Uterus (tissue), 2 donors: Measurements from ENCODE around the gene TRIO.

Experiments
- CTCF ChIP-seq, 4 experiments: fragments of 200-600 bp in 2 of 4; fragments of 450-650 bp in 2 of 4; sonication (generic) in 2 of 4; IDR thresholded peaks; one replicate each; pipeline ENCODE4 v1.5.1; 2016 to 2019; ENCODE audit warnings: antibody characterized with exemption in 4 of 4, mild to moderate bottlenecking in 2 of 4, moderate library complexity in 1 of 4
- POLR2A ChIP-seq, 2 donors: fragments of 450-650 bp; IDR thresholded peaks; one replicate each; pipeline ENCODE4 v1.6.1; 2016; ENCODE audit warnings: antibody characterized with exemption in 2 of 2, mild to moderate bottlenecking in 1 of 2, moderate library complexity in 1 of 2

DNA sequence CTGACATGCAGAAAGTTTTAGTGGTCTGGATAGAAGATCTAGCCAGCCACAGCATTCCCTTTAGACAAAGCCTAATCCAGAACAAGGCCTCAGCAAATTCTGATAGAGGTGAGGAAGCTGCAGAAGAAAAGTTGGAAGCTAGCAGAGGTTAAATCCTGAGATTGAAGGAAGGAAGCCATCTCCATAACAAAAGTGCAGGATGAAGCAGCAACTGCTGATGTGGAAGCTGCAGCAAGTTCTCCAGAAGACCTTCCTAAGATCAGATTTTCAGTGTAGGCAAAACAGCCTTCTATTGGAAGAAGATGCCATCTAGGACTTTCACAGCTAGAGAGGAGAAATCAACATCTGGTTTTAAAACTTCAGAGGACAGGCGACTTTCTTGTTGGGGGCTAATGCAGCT, 77.5 kb downstream of the TRIO start:
- no peak for TF ChIP-seq CTCF (IDR thresholded peaks at IDR 0.05)
- no peak for TF ChIP-seq POLR2A (IDR thresholded peaks at IDR 0.05)
